GM12865 (cell line): ENCODE data around the gene TTLL9.

Experiments used
- DNase-seq: peaks from one replicate; pipeline ENCODE4 v3.0.0; 2010; ENCODE audit warnings: low read depth
- H3K4me3 ChIP-seq: 2 replicates; pipeline ENCODE4 v1.5.1; 2011; ENCODE audit warnings: mild to moderate bottlenecking, low read depth, low read length, control low read depth
- TF ChIP-seq, protein P1 (sequence below): IDR thresholded peaks from 2 replicates; pipeline ENCODE4 v1.5.1; 2011; ENCODE audit warnings: low read length, control low read depth, low read depth, inconsistent platforms; ENCODE audit not compliant: insufficient read depth; ENCODE audit errors: missing control alignments

The TTLL9 gene

DNA sequence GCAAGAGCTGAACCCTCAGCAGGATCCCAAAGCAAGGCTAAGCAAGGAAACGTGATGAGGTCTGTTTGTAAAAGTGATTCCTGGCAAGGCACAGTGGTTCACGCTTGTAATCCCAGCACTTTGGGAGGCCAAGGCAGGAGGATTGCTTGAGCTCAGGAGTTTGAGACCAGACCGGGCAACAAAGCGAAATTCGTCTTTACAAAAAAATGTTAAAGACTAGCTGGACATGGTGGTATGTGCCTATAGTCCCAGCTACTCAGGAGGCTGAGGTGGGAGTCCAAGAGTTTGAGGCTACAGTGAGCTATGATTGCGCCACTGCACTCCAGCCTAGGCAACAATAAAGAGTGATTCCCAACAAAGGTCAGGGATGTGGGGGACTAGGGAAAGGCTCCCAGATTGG lies 93.5 kb downstream of the TTLL9 start:
- TF ChIP-seq, protein P1, sequence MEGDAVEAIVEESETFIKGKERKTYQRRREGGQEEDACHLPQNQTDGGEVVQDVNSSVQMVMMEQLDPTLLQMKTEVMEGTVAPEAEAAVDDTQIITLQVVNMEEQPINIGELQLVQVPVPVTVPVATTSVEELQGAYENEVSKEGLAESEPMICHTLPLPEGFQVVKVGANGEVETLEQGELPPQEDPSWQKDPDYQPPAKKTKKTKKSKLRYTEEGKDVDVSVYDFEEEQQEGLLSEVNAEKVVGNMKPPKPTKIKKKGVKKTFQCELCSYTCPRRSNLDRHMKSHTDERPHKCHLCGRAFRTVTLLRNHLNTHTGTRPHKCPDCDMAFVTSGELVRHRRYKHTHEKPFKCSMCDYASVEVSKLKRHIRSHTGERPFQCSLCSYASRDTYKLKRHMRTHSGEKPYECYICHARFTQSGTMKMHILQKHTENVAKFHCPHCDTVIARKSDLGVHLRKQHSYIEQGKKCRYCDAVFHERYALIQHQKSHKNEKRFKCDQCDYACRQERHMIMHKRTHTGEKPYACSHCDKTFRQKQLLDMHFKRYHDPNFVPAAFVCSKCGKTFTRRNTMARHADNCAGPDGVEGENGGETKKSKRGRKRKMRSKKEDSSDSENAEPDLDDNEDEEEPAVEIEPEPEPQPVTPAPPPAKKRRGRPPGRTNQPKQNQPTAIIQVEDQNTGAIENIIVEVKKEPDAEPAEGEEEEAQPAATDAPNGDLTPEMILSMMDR = no peak
- no peak overlapping the region for H3K4me3 ChIP-seq
- DNase-seq = no peak

DNA sequence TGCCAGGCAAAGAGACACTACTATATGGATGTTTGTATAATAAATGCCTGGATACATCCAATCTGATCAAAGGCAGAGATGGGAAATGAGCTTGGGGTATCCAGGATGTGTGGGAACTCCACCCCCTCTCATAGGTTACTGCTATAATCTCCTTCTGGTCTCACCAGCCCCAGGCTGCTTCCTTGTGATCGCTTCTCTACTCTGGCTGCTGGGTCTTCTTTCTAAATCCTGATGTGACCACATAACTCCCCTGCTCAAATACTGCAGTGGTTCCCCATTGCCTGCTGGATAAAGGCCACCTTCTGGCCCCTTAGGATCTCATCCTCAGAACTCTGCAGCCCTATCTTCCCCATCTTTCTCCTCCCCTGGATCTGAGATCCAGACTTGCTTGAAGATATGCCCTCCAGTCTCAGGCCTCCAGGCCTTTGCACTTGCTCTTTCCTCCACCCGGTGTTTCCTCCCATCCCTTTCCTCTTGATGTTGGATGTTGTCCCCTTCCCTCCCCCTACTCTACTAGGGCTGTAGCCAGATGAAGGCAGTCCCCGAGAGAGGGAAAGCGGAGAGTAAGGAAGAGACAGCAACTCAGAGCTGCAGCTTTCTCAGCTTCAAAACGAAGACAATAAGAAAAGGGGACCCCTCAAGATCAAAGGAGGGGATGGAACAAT lies 96.7 kb downstream of the TTLL9 start:
- no peak overlapping the region for H3K4me3 ChIP-seq
- DNase-seq = no peak
- TF ChIP-seq, protein P1 = no peak

DNA sequence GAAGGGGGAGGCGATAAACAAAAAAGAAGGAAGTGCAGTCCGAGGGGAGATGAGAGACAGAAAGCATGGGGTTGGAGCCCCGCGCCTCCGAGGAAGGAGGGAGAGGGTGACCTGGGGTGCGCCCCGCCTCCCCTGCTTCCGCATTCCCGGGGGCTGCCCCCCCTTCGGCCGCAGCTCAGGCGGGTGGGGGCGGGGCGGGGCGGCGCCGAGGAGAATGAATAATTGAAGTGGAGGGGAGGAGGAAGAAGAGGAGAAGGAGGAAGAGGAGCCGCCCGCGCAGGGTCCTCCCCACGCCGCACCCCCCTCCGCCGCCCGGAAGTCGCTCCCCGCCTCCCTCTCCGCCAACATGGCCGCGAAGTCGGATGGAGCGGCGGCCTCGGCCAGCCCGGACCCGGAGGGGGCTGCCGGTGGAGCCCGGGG lies 97.4 kb downstream of the TTLL9 start, which contains the start of gene XKR7:
Gene XKR7 (plus strand): TSS at position 322 of the 420 bp plus-strand sequence. CDS start 25 bp downstream, at position 347.
- no peak for DNase-seq
- TF ChIP-seq, protein P1 = no peak
- no peak within 1 kb of the TSS for H3K4me3 ChIP-seq

DNA sequence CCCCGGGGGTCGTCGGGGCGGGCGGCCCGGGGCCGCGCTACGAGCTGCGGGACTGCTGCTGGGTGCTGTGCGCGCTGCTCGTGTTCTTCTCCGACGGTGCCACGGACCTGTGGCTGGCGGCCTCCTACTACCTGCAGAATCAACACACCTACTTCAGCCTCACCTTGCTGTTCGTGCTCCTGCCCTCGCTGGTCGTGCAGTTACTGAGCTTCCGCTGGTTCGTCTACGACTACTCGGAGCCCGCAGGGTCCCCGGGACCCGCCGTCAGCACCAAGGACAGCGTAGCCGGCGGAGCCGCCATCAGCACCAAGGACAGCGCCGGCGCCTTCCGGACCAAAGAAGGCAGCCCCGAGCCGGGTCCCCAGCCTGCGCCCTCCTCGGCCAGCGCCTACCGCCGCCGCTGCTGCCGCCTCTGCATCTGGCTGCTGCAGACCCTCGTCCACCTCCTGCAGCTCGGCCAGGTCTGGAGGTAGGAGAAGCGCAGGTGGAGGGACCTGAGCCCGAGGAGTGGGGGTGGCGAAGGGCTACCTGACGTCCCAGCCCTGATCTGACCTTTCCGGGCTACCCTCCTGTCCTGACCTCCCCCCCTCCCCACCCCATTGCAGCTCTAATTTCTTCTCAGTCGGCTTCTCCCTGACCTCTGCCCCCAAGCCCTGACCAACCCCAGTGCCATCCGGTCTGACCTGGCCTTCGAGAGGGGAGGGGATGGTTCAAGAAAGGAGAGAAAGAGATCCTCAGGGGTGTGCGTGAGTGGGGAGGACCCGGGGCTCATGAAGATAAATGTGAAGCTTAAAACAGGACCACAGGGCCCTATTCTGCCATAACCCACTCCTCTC lies 98.1 kb downstream of the TTLL9 start:
- no peak overlapping the region for H3K4me3 ChIP-seq
- TF ChIP-seq, protein P1 = no peak
- DNase-seq = peak; percentile 76

DNA sequence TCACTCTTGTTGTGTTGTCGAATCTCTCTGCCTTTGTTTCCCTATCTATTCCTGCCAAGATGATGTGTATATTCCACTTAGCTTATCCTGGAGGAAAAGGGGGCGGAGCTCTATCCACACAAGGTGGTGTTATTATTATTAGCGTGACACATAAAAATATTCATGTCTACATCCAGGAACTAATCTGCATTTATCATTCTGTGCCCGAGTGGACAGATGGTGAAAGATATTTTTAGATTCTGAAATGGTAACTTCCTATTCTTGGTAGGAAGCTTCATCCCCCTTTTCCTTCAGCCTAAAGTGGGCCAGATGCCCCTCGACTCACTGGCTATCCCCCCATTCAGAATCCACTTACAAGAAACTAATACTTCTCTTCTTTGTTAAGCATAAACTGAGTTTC lies 99.6 kb downstream of the TTLL9 start:
- no peak overlapping the region for H3K4me3 ChIP-seq
- TF ChIP-seq, protein P1 = no peak
- DNase-seq = no peak

DNA sequence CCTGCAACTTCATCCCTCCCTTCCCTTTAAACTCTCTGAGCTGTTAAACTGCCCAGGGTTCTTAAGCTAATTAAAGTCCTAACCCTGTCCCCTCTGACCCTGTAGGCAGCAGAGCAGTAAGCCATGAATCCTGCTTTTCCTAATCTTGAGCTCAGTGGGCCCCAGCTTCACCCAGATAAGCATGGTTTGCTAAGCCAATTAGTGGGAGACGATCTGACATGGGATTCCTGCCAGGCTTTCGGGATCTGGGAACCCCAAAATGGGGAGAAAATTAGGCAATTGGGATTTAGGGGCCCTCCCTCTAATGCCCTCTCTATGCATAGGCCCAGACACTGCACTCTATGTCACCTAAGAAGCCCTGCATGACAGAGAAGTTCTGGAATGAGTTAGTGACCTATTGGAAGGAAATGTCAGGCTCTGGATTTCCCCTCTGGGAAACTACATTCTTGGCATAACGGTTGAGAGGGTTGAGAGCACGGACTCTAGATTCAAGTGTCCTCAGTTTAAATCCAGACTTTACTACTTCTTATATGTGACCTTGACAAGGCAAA lies 102.1 kb downstream of the TTLL9 start:
- H3K4me3 ChIP-seq = no peak overlapping the region
- TF ChIP-seq, protein P1 = no peak
- no peak for DNase-seq
